ENCODE measurements around the gene SEBOX.

Gene SEBOX

GRCh38 chr17:28364665-28365363 is at the start of gene SEBOX:
Gene SEBOX, minus strand, starts transcription at chr17:28365199. Its CDS starts 48 bp downstream, at chr17:28365151.
- no peak for DNase-seq

GRCh38 chr17:28413804-28414203 is 48.8 kb upstream of the SEBOX start:
- no peak for DNase-seq

- DNase-seq: no peak
These were observed 47.1 kb upstream of the SEBOX start for GRCh38 chr17:28412099-28412498.

- no peak for DNase-seq
These were observed 42.9 kb upstream of the SEBOX start for GRCh38 chr17:28407974-28408306.

- no peak for DNase-seq
These were observed 42.4 kb upstream of the SEBOX start for GRCh38 chr17:28407130-28407973.

- no peak for DNase-seq
These were observed 41.4 kb upstream of the SEBOX start for GRCh38 chr17:28406473-28406814.

- DNase-seq: no peak
These were observed 40.9 kb upstream of the SEBOX start, which contains the start of gene SLC46A1 for GRCh38 chr17:28405632-28406472. Gene SLC46A1, minus strand, starts transcription at chr17:28406212. Its CDS starts 98 bp downstream, at chr17:28406114.

GRCh38 chr17:28404812-28405570 is 40.0 kb upstream of the SEBOX start:
- DNase-seq: no peak

- DNase-seq: no peak
These were observed 39.4 kb upstream of the SEBOX start for GRCh38 chr17:28404461-28404811.

- no peak for DNase-seq
These were observed 39.0 kb upstream of the SEBOX start for GRCh38 chr17:28404007-28404406.

GRCh38 chr17:28402844-28403243 is 37.8 kb upstream of the SEBOX start:
- DNase-seq: no peak

- DNase-seq: no peak
These were observed 37.2 kb upstream of the SEBOX start for GRCh38 chr17:28402224-28402630.

GRCh38 chr17:28399808-28400207 is 34.8 kb upstream of the SEBOX start:
- DNase-seq: no peak

- DNase-seq: no peak
These were observed 33.4 kb upstream of the SEBOX start for GRCh38 chr17:28398280-28398981.

GRCh38 chr17:28397687-28398279 is 32.8 kb upstream of the SEBOX start:
- no peak for DNase-seq

- DNase-seq: no peak
These were observed 32.3 kb upstream of the SEBOX start for GRCh38 chr17:28397275-28397674.

- DNase-seq: no peak
These were observed 31.7 kb upstream of the SEBOX start for GRCh38 chr17:28396635-28397239.

- DNase-seq: no peak
These were observed 31.0 kb upstream of the SEBOX start for GRCh38 chr17:28395968-28396367.

- no peak for DNase-seq
These were observed 30.4 kb upstream of the SEBOX start for GRCh38 chr17:28395426-28395825.

- DNase-seq: peak; percentile 50
These were observed 29.5 kb upstream of the SEBOX start for GRCh38 chr17:28394337-28395116.
